Measurements from ENCODE around the gene TSSK3. TPM values are rescaled to one million over a fixed set of nuclear protein-coding genes. Genes with fewer than 3 reads are reported as not detected.

TSSK3 gene
- total RNA-seq, 4 donors from 2014 or later = 0.86 to 2.7 (median 1.3) TPM; not detected in 1

DNA sequence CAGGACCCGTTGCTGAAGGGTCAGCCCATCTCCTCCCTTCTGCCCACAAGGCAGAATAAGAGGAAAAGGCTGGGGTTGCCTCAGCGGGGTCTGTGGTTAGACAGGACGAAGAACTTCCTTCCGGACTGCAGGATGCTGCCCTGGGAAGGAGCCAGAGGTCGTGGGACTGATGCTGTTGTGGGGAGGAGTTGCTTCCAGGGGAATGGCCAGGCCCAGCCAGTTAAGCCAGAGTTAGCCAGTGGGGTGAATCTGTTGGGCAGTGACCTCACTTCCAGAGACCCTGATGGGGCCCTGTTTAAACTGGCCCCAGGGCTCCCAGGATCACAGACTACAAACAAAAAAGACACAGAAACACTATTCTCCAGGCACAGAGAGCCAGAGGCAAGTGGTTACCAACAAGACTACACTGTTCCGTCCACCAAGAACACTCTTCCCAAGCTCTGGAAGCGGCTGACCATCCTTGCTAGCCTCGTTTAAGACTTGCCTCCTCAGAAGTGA is 13.1 kb upstream of the TSSK3 start:
- H3K4me3 ChIP-seq = no peak overlapping the region
- no peak for DNase-seq (ENCODE audit: low spot score in 2 of 2)
- H3K4me1 ChIP-seq = peaks cover 41% of the 10 kb centered on the region
- H3K27ac ChIP-seq = no peak overlapping the region
- H3K27me3 ChIP-seq = no peaks in the 10 kb centered on the region
- no peaks in the 10 kb centered on the region for H3K9me3 ChIP-seq
- TF ChIP-seq POLR2AphosphoS5 (IDR thresholded peaks at IDR 0.05) (no peak), POLR2A (IDR thresholded peaks at IDR 0.05) (no peak), EP300 (IDR thresholded peaks at IDR 0.05) (no peak)
- TF ChIP-seq, protein P1, sequence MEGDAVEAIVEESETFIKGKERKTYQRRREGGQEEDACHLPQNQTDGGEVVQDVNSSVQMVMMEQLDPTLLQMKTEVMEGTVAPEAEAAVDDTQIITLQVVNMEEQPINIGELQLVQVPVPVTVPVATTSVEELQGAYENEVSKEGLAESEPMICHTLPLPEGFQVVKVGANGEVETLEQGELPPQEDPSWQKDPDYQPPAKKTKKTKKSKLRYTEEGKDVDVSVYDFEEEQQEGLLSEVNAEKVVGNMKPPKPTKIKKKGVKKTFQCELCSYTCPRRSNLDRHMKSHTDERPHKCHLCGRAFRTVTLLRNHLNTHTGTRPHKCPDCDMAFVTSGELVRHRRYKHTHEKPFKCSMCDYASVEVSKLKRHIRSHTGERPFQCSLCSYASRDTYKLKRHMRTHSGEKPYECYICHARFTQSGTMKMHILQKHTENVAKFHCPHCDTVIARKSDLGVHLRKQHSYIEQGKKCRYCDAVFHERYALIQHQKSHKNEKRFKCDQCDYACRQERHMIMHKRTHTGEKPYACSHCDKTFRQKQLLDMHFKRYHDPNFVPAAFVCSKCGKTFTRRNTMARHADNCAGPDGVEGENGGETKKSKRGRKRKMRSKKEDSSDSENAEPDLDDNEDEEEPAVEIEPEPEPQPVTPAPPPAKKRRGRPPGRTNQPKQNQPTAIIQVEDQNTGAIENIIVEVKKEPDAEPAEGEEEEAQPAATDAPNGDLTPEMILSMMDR (IDR thresholded peaks at IDR 0.05) = no peak
- H3K36me3 ChIP-seq = no peaks in the 10 kb centered on the region
- WGBS = 40% methylated on average over 3 of the region's 8 CpGs

DNA sequence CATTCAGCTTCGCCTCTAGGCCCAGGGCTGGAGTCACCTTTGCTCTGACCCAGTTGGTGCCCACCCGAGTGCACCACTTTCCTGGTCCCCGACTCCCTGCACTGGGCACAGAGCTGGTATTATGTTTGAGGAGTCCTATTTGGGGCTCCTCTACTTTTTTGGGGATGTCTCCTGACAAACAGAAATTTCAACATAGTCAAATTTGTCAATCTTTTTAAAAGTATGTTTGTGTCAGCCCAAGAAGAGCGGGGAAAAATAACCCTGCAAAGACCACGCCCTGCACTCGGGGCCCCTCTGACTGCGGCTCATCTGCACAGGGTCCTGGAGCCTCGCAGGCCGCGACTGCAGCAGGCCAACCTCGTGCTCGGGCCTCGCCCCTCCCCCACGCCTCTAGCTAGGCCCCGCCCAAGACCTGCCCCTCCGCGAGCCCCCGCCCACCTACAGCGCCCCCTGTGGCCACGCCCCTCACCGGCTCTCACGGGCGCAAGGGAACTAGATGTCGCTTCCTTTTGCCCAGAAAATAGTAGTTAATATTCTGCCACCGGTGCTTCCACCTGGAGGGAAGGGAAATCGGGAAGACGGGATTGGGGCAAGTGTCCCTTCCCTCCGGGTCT is 11.4 kb upstream of the TSSK3 start:
- Histone ChIP-seq H3K4me1 (peaks cover 42% of the 10 kb centered on the region), H3K27ac (peak overlapping the region; percentile 87), H3K4me3 (peak overlapping the region; percentile 66), H3K27me3 (no peaks in the 10 kb centered on the region), H3K36me3 (no peaks in the 10 kb centered on the region), H3K9me3 (no peaks in the 10 kb centered on the region)
- WGBS = 28% methylated on average over 19 of the region's 28 CpGs
- peak; percentile 88 to 89 for DNase-seq (ENCODE audit: low spot score in 2 of 2)
- no peak for TF ChIP-seq POLR2A (IDR thresholded peaks at IDR 0.05)
- TF ChIP-seq, protein P1 (IDR thresholded peaks at IDR 0.05) = peak; percentile 14 to 75

DNA sequence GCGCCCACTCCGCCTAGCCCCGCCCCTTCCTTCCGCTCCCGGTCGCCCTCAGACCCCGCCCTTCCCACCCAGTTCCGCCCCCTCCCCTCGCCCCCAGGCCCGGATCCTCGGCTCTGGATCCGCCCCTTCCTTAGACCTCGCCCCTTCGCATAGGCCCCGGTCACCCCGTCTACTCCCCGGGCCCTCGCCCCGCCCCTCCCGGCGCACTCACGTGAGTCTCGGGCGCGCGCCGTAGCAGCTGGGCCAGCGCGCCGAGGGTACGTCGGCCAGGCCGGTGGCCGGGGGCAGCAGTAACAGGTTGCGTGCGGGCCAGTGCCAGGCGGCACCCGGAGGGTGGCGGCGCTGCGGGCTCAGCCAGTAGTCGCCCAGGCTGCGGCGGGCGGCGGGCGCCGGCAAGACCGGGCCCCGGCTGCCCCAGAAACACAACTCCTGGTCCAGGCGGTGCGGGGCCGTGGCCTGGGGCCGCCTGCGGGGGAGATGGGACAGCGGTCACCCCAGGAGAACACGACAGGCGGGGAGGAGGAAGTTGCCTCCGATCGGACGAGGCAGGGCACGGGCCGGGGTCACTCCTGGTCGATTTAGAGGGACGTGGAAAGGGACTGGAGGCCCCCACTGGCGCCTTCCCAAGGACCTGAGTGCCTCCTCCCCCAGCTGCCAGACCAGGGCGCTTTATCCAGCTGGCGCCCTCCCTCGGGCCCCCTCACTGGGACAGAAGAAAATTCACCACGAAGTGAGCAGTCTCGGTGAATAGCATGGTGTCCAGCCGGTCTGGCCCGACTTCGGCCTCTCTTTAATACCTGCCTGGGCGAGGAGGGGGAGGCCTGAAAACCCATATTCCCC is 10.7 kb upstream of the TSSK3 start:
- Histone ChIP-seq H3K27ac (peak overlapping the region; percentile 87), H3K9me3 (no peaks in the 10 kb centered on the region), H3K36me3 (no peaks in the 10 kb centered on the region), H3K4me1 (peaks cover 42% of the 10 kb centered on the region), H3K27me3 (no peaks in the 10 kb centered on the region), H3K4me3 (peak overlapping the region; percentile 66)
- 3% methylated on average over 28 of the region's 75 CpGs for WGBS
- TF ChIP-seq POLR2AphosphoS5 (IDR thresholded peaks at IDR 0.05) = peak in 2 of 3 donors; percentile 21 to 81
- no peak for TF ChIP-seq EP300 (IDR thresholded peaks at IDR 0.05)
- peak in 1 of 2 donors; percentile 74 for TF ChIP-seq POLR2A (IDR thresholded peaks at IDR 0.05)
- DNase-seq (ENCODE audit: low spot score in 2 of 2) = peak; percentile 97 to 98

DNA sequence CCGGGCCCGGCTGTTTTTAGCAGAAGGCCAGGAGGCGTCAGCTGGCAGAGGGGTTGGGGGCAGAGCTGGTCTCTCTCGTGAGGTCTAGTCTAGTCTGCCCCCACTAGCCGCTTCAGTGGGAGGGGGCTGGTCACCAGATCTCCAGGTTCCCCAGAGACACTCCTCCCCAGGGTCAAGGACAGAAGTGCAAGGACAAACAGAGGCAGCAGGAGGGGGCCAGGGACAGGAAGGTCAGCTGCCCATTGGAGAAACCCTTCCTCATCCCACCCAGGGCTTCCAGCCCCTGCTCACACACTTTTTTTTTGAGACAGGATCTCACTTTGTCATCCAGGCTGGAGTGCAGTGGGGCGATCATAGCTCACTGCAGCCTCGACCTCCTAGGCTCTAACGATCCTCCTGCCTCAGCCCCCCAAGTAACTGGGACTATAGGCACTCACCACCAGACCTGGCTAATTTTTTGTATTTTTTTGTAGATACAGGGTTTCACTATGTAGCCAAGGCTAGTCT is 10.0 kb upstream of the TSSK3 start:
- Histone ChIP-seq H3K4me3 (peak overlapping the region; percentile 66), H3K27ac (peak overlapping the region; percentile 87), H3K27me3 (no peaks in the 10 kb centered on the region), H3K36me3 (no peaks in the 10 kb centered on the region), H3K9me3 (no peaks in the 10 kb centered on the region), H3K4me1 (peaks cover 42% of the 10 kb centered on the region)
- DNase-seq (ENCODE audit: low spot score in 2 of 2) = no peak
- WGBS = 52% methylated on average over 8 of the region's 8 CpGs
- TF ChIP-seq EP300 (IDR thresholded peaks at IDR 0.05) (no peak), POLR2AphosphoS5 (IDR thresholded peaks at IDR 0.05) (no peak), POLR2A (IDR thresholded peaks at IDR 0.05) (no peak)
- TF ChIP-seq, protein P1 (IDR thresholded peaks at IDR 0.05) = no peak

DNA sequence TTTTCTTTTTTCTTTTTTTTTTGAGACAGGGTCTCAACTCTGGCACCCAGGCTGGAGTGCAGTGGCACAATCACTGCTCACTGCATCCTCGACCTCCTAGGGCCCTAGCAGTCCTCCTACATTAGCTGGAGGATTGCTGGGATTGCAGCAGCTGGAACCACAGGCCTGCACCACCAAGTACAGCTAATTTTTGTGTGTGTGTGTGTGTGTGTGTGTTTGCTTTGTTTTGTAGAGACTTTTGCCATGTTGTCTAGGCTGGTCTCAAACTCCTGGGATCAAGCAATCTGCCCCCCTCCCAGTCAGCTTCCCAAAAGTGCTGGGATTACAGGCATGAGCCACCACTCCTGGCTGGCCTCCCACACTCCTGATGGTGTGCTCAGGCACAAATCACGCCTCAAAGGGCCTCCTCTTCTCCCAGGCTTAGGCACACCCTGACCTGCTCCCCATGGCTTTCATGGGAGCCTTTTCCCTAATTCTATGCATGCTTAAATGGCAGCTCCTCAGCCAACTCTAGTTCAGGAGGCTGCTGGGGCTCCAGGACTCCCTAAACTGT is 9.4 kb upstream of the TSSK3 start:
- no peaks in the 10 kb centered on the region for H3K36me3 ChIP-seq
- no peaks in the 10 kb centered on the region for H3K27me3 ChIP-seq
- H3K4me1 ChIP-seq = peaks cover 42% of the 10 kb centered on the region
- WGBS = 52% methylated on average over 2 of the region's 2 CpGs
- DNase-seq (ENCODE audit: low spot score in 2 of 2) = no peak
- H3K27ac ChIP-seq = peak overlapping the region; percentile 87
- no peaks in the 10 kb centered on the region for H3K9me3 ChIP-seq
- peak overlapping the region; percentile 66 for H3K4me3 ChIP-seq
- TF ChIP-seq EP300 (IDR thresholded peaks at IDR 0.05) (no peak), POLR2A (IDR thresholded peaks at IDR 0.05) (no peak), POLR2AphosphoS5 (IDR thresholded peaks at IDR 0.05) (no peak)
- TF ChIP-seq, protein P1 (IDR thresholded peaks at IDR 0.05) = no peak
